Stimulated activated CD4-positive, alpha-beta T cell treated with anti-CD3 and anti-CD28 coated beads, Interleukin-15, amount 100 ng/mL, for 24 hours (primary cell): ENCODE results near the gene SCAF4.
"Not testable (repeated sequence)": the region's sequence is repeated elsewhere in the genome, so short reads cannot be mapped to it uniquely, and the experiment has no call there.

Experiments used
- DNase-seq: peaks from one replicate; pipeline ENCODE4 v3.0.0-alpha.2; 2020

Gene SCAF4

GRCh38 chr21:31737586-31738397, 5.9 kb upstream of the SCAF4 start:
- DNase-seq = not testable (repeated sequence)

- DNase-seq = no peak
Measured at GRCh38 chr21:31735511-31735992, 3.6 kb upstream of the SCAF4 start.

- no peak for DNase-seq
Measured at GRCh38 chr21:31733551-31734149, 1.7 kb upstream of the SCAF4 start.

- DNase-seq = peak; percentile 50
Measured at GRCh38 chr21:31732597-31733550, 956 bp upstream of the SCAF4 start.

- peak; percentile 65 for DNase-seq
Measured at GRCh38 chr21:31731056-31731856, 662 bp downstream of the SCAF4 start.

- peak; percentile 20 for DNase-seq
Measured at GRCh38 chr21:31730712-31731055, 1.2 kb downstream of the SCAF4 start.

- no peak for DNase-seq
Measured at GRCh38 chr21:31729622-31730343, 2.1 kb downstream of the SCAF4 start.

GRCh38 chr21:31728952-31729351, 3.0 kb downstream of the SCAF4 start:
- DNase-seq = no peak

GRCh38 chr21:31728191-31728590, 3.7 kb downstream of the SCAF4 start:
- DNase-seq = no peak

GRCh38 chr21:31727181-31727580, 4.7 kb downstream of the SCAF4 start:
- no peak for DNase-seq

- DNase-seq = no peak
Measured at GRCh38 chr21:31726407-31726806, 5.5 kb downstream of the SCAF4 start.

- no peak for DNase-seq
Measured at GRCh38 chr21:31725202-31725839, 6.6 kb downstream of the SCAF4 start.

GRCh38 chr21:31724552-31724951, 7.4 kb downstream of the SCAF4 start:
- DNase-seq = no peak

- no peak for DNase-seq
Measured at GRCh38 chr21:31721381-31721780, 10.5 kb downstream of the SCAF4 start.

GRCh38 chr21:31720739-31721138, 11.2 kb downstream of the SCAF4 start:
- no peak for DNase-seq

- DNase-seq = no peak
Measured at GRCh38 chr21:31720330-31720729, 11.6 kb downstream of the SCAF4 start.

- DNase-seq = no peak
Measured at GRCh38 chr21:31716106-31716505, 15.8 kb downstream of the SCAF4 start.

GRCh38 chr21:31714741-31715365, 17.1 kb downstream of the SCAF4 start:
- DNase-seq = no peak

GRCh38 chr21:31713973-31714740, 17.8 kb downstream of the SCAF4 start:
- no peak for DNase-seq

GRCh38 chr21:31713115-31713514, 18.8 kb downstream of the SCAF4 start:
- DNase-seq = no peak
